ENCODE measurements around the gene MT1E. TPM values are rescaled to one million over a fixed set of nuclear protein-coding genes. Genes with fewer than 3 reads are reported as not detected.
A peak's percentile ranks its signal among the peaks of the same experiment; 100 is the strongest.

Gene MT1E
- total and polyA plus RNA-seq, 2 of the 8 experiments (the other 6 are each of a cell fraction or from before 2014, with no cell fraction given): 7.9 to 117 TPM

- TF ChIP-seq BCL11A (IDR thresholded peaks at IDR 0.05; ENCODE audit: low read depth in 2 of 2, low read length in 2 of 2): no peak
- no peak for TF ChIP-seq TAF7 (optimal IDR thresholded peaks at IDR 0.05; ENCODE audit: borderline replicate concordance, low read depth, low read length)
- peak; percentile 72 for TF ChIP-seq EZH2 (IDR thresholded peaks at IDR 0.05; ENCODE audit: low read depth, low read length, severe bottlenecking)
- TF ChIP-seq KDM4A (IDR thresholded peaks at IDR 0.05; ENCODE audit: low read depth, low read length, severe bottlenecking): peak; percentile 30
- no peak for TF ChIP-seq EGR1 (IDR thresholded peaks at IDR 0.05; ENCODE audit: borderline replicate concordance, low read depth, low read length)
- TF ChIP-seq, protein P1, sequence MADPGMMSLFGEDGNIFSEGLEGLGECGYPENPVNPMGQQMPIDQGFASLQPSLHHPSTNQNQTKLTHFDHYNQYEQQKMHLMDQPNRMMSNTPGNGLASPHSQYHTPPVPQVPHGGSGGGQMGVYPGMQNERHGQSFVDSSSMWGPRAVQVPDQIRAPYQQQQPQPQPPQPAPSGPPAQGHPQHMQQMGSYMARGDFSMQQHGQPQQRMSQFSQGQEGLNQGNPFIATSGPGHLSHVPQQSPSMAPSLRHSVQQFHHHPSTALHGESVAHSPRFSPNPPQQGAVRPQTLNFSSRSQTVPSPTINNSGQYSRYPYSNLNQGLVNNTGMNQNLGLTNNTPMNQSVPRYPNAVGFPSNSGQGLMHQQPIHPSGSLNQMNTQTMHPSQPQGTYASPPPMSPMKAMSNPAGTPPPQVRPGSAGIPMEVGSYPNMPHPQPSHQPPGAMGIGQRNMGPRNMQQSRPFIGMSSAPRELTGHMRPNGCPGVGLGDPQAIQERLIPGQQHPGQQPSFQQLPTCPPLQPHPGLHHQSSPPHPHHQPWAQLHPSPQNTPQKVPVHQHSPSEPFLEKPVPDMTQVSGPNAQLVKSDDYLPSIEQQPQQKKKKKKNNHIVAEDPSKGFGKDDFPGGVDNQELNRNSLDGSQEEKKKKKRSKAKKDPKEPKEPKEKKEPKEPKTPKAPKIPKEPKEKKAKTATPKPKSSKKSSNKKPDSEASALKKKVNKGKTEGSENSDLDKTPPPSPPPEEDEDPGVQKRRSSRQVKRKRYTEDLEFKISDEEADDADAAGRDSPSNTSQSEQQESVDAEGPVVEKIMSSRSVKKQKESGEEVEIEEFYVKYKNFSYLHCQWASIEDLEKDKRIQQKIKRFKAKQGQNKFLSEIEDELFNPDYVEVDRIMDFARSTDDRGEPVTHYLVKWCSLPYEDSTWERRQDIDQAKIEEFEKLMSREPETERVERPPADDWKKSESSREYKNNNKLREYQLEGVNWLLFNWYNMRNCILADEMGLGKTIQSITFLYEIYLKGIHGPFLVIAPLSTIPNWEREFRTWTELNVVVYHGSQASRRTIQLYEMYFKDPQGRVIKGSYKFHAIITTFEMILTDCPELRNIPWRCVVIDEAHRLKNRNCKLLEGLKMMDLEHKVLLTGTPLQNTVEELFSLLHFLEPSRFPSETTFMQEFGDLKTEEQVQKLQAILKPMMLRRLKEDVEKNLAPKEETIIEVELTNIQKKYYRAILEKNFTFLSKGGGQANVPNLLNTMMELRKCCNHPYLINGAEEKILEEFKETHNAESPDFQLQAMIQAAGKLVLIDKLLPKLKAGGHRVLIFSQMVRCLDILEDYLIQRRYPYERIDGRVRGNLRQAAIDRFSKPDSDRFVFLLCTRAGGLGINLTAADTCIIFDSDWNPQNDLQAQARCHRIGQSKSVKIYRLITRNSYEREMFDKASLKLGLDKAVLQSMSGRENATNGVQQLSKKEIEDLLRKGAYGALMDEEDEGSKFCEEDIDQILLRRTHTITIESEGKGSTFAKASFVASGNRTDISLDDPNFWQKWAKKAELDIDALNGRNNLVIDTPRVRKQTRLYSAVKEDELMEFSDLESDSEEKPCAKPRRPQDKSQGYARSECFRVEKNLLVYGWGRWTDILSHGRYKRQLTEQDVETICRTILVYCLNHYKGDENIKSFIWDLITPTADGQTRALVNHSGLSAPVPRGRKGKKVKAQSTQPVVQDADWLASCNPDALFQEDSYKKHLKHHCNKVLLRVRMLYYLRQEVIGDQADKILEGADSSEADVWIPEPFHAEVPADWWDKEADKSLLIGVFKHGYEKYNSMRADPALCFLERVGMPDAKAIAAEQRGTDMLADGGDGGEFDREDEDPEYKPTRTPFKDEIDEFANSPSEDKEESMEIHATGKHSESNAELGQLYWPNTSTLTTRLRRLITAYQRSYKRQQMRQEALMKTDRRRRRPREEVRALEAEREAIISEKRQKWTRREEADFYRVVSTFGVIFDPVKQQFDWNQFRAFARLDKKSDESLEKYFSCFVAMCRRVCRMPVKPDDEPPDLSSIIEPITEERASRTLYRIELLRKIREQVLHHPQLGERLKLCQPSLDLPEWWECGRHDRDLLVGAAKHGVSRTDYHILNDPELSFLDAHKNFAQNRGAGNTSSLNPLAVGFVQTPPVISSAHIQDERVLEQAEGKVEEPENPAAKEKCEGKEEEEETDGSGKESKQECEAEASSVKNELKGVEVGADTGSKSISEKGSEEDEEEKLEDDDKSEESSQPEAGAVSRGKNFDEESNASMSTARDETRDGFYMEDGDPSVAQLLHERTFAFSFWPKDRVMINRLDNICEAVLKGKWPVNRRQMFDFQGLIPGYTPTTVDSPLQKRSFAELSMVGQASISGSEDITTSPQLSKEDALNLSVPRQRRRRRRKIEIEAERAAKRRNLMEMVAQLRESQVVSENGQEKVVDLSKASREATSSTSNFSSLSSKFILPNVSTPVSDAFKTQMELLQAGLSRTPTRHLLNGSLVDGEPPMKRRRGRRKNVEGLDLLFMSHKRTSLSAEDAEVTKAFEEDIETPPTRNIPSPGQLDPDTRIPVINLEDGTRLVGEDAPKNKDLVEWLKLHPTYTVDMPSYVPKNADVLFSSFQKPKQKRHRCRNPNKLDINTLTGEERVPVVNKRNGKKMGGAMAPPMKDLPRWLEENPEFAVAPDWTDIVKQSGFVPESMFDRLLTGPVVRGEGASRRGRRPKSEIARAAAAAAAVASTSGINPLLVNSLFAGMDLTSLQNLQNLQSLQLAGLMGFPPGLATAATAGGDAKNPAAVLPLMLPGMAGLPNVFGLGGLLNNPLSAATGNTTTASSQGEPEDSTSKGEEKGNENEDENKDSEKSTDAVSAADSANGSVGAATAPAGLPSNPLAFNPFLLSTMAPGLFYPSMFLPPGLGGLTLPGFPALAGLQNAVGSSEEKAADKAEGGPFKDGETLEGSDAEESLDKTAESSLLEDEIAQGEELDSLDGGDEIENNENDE (IDR thresholded peaks at IDR 0.05; ENCODE audit: insufficient replicate concordance, low read length): no peak
Measured at GRCh38 chr16:56669840-56670619, 44.4 kb downstream of the MT1E start (continued).
